Measurements from ENCODE around the gene CFAP119.

Gene CFAP119

GRCh38 chr16:30745082-30745481 is 16.8 kb downstream of the CFAP119 start:
- no peaks in the 10 kb centered on the region for H3K27me3 ChIP-seq (replicated peaks; ENCODE audit: control insufficient read depth, insufficient read depth, low read length)
- H3K9ac ChIP-seq (ENCODE audit: low read length): no peak overlapping the region
- no peak overlapping the region for H3K4me3 ChIP-seq (ENCODE audit: low read length)
- DNase-seq (ENCODE audit: low read depth): no peak
- H3K9me3 ChIP-seq (ENCODE audit: control insufficient read depth, low read length): no peaks in the 10 kb centered on the region
- peaks cover 44% of the 10 kb centered on the region for H3K4me1 ChIP-seq (ENCODE audit: control insufficient read depth, insufficient read depth, low read length)
- peaks cover 34% of the 10 kb centered on the region for H3K36me3 ChIP-seq (ENCODE audit: control insufficient read depth, insufficient read depth, low read length, severe bottlenecking)

- Histone ChIP-seq H3K4me3 (ENCODE audit: low read length) (no peak overlapping the region), H3K4me1 (ENCODE audit: control insufficient read depth, insufficient read depth, low read length) (peaks cover 43% of the 10 kb centered on the region), H3K36me3 (ENCODE audit: control insufficient read depth, insufficient read depth, low read length, severe bottlenecking) (peaks cover 41% of the 10 kb centered on the region), H3K9me3 (ENCODE audit: control insufficient read depth, low read length) (no peaks in the 10 kb centered on the region), H3K27me3 (replicated peaks; ENCODE audit: control insufficient read depth, insufficient read depth, low read length) (no peaks in the 10 kb centered on the region), H3K9ac (ENCODE audit: low read length) (no peak overlapping the region)
- no peak for DNase-seq (ENCODE audit: low read depth)
These were observed 17.7 kb downstream of the CFAP119 start for GRCh38 chr16:30744183-30744582.

- no peaks in the 10 kb centered on the region for H3K27me3 ChIP-seq (replicated peaks; ENCODE audit: control insufficient read depth, insufficient read depth, low read length)
These were observed 18.1 kb downstream of the CFAP119 start for GRCh38 chr16:30743716-30744115.

GRCh38 chr16:30741461-30741914 is 20.4 kb downstream of the CFAP119 start:
- Histone ChIP-seq H3K36me3 (ENCODE audit: control insufficient read depth, insufficient read depth, low read length, severe bottlenecking) (peaks cover 66% of the 10 kb centered on the region), H3K9ac (ENCODE audit: low read length) (no peak overlapping the region), H3K9me3 (ENCODE audit: control insufficient read depth, low read length) (no peaks in the 10 kb centered on the region), H3K27me3 (replicated peaks; ENCODE audit: control insufficient read depth, insufficient read depth, low read length) (no peaks in the 10 kb centered on the region), H3K4me3 (ENCODE audit: low read length) (no peak overlapping the region), H3K4me1 (ENCODE audit: control insufficient read depth, insufficient read depth, low read length) (peaks cover 29% of the 10 kb centered on the region)
- peak; percentile 75 for DNase-seq (ENCODE audit: low read depth)

More at GRCh38 chr16:30743716-30744115, 18.1 kb downstream of the CFAP119 start:
- Histone ChIP-seq H3K9ac (ENCODE audit: low read length) (peak overlapping the region; percentile 35), H3K36me3 (ENCODE audit: control insufficient read depth, insufficient read depth, low read length, severe bottlenecking) (peaks cover 45% of the 10 kb centered on the region), H3K9me3 (ENCODE audit: control insufficient read depth, low read length) (no peaks in the 10 kb centered on the region), H3K4me1 (ENCODE audit: control insufficient read depth, insufficient read depth, low read length) (peaks cover 43% of the 10 kb centered on the region), H3K4me3 (ENCODE audit: low read length) (no peak overlapping the region)
- no peak for DNase-seq (ENCODE audit: low read depth)

GRCh38 chr16:30740364-30741251 is 21.3 kb downstream of the CFAP119 start:
- Histone ChIP-seq H3K9me3 (ENCODE audit: control insufficient read depth, low read length) (no peaks in the 10 kb centered on the region), H3K4me1 (ENCODE audit: control insufficient read depth, insufficient read depth, low read length) (peaks cover 29% of the 10 kb centered on the region), H3K36me3 (ENCODE audit: control insufficient read depth, insufficient read depth, low read length, severe bottlenecking) (peaks cover 72% of the 10 kb centered on the region), H3K27me3 (replicated peaks; ENCODE audit: control insufficient read depth, insufficient read depth, low read length) (no peaks in the 10 kb centered on the region), H3K9ac (ENCODE audit: low read length) (no peak overlapping the region), H3K4me3 (ENCODE audit: low read length) (peak overlapping the region; percentile 6)
- peak; percentile 43 for DNase-seq (ENCODE audit: low read depth)

GRCh38 chr16:30738984-30739951 is 22.6 kb downstream of the CFAP119 start:
- no peaks in the 10 kb centered on the region for H3K27me3 ChIP-seq (replicated peaks; ENCODE audit: control insufficient read depth, insufficient read depth, low read length)
- no peaks in the 10 kb centered on the region for H3K9me3 ChIP-seq (ENCODE audit: control insufficient read depth, low read length)
- peaks cover 29% of the 10 kb centered on the region for H3K4me1 ChIP-seq (ENCODE audit: control insufficient read depth, insufficient read depth, low read length)
- no peak overlapping the region for H3K4me3 ChIP-seq (ENCODE audit: low read length)
- no peak for DNase-seq (ENCODE audit: low read depth)
- H3K9ac ChIP-seq (ENCODE audit: low read length): no peak overlapping the region
- H3K36me3 ChIP-seq (ENCODE audit: control insufficient read depth, insufficient read depth, low read length, severe bottlenecking): peaks cover 70% of the 10 kb centered on the region

GRCh38 chr16:30737794-30738648 is 23.8 kb downstream of the CFAP119 start:
- no peaks in the 10 kb centered on the region for H3K9me3 ChIP-seq (ENCODE audit: control insufficient read depth, low read length)
- no peak overlapping the region for H3K9ac ChIP-seq (ENCODE audit: low read length)
- H3K4me1 ChIP-seq (ENCODE audit: control insufficient read depth, insufficient read depth, low read length): peaks cover 23% of the 10 kb centered on the region
- peaks cover 76% of the 10 kb centered on the region for H3K36me3 ChIP-seq (ENCODE audit: control insufficient read depth, insufficient read depth, low read length, severe bottlenecking)
- no peaks in the 10 kb centered on the region for H3K27me3 ChIP-seq (replicated peaks; ENCODE audit: control insufficient read depth, insufficient read depth, low read length)
- DNase-seq (ENCODE audit: low read depth): no peak
- H3K4me3 ChIP-seq (ENCODE audit: low read length): no peak overlapping the region

- Histone ChIP-seq H3K27me3 (replicated peaks; ENCODE audit: control insufficient read depth, insufficient read depth, low read length) (no peaks in the 10 kb centered on the region), H3K4me1 (ENCODE audit: control insufficient read depth, insufficient read depth, low read length) (peaks cover 23% of the 10 kb centered on the region), H3K36me3 (ENCODE audit: control insufficient read depth, insufficient read depth, low read length, severe bottlenecking) (peaks cover 80% of the 10 kb centered on the region), H3K4me3 (ENCODE audit: low read length) (no peak overlapping the region), H3K9ac (ENCODE audit: low read length) (no peak overlapping the region), H3K9me3 (ENCODE audit: control insufficient read depth, low read length) (no peaks in the 10 kb centered on the region)
- DNase-seq (ENCODE audit: low read depth): no peak
These were observed 24.7 kb downstream of the CFAP119 start for GRCh38 chr16:30736995-30737793.

GRCh38 chr16:30731411-30731810 is 30.5 kb downstream of the CFAP119 start:
- no peaks in the 10 kb centered on the region for H3K27me3 ChIP-seq (replicated peaks; ENCODE audit: control insufficient read depth, insufficient read depth, low read length)
- peaks cover 95% of the 10 kb centered on the region for H3K36me3 ChIP-seq (ENCODE audit: control insufficient read depth, insufficient read depth, low read length, severe bottlenecking)
- DNase-seq (ENCODE audit: low read depth): no peak
- no peaks in the 10 kb centered on the region for H3K9me3 ChIP-seq (ENCODE audit: control insufficient read depth, low read length)
- no peak overlapping the region for H3K9ac ChIP-seq (ENCODE audit: low read length)
- H3K4me3 ChIP-seq (ENCODE audit: low read length): no peak overlapping the region
- no peaks in the 10 kb centered on the region for H3K4me1 ChIP-seq (ENCODE audit: control insufficient read depth, insufficient read depth, low read length)

All from adipocyte (in vitro differentiated cells).